Measurements from ENCODE around the gene FRYL.

GRCh38 chr4:48553720-48554119, 226.4 kb downstream of the FRYL start:
- TF ChIP-seq CTCF (conservative IDR thresholded peaks at IDR 0.05) (no peak), ZFX (IDR thresholded peaks at IDR 0.05) (no peak)
